Stimulated activated naive CD8-positive, alpha-beta T cell treated with anti-CD3 and anti-CD28 coated beads, Interleukin-15, Interleukin-2, amounts not matched to agents 100 ng/mL and 50 ng/mL, for 24 hours (primary cell): ENCODE data around the gene BCAR3.
A peak's percentile ranks its signal among the peaks of the same experiment; 100 is the strongest.
"Not testable (repeated sequence)": the region's sequence is repeated elsewhere in the genome, so short reads cannot be mapped to it uniquely, and the experiment has no call there.

Experiments used
- H3K27ac Mint-ChIP-seq: one replicate; pipeline ENCODE4 v1.8.0; 2021; ENCODE audit warnings: mild to moderate bottlenecking, mixed read lengths
- H3K27me3 Mint-ChIP-seq: one replicate; pipeline ENCODE4 v1.8.0; 2021; ENCODE audit warnings: mixed read lengths
- H3K36me3 Mint-ChIP-seq: one replicate; pipeline ENCODE4 v1.8.0; 2021; ENCODE audit warnings: low read depth, mixed read lengths
- H3K4me1 Mint-ChIP-seq: one replicate; pipeline ENCODE4 v1.8.0; 2021; ENCODE audit warnings: low read depth, mixed read lengths
- H3K4me3 Mint-ChIP-seq: one replicate; pipeline ENCODE4 v1.8.0; 2021; ENCODE audit warnings: mild to moderate bottlenecking, mixed read lengths
- H3K9me3 Mint-ChIP-seq: one replicate; pipeline ENCODE4 v1.8.0; 2021; ENCODE audit warnings: mixed read lengths

The BCAR3 gene

GRCh38 chr1:93685918-93686317, 4.3 kb upstream of the BCAR3 start:
- Mint-ChIP-seq H3K4me1 (peaks cover 5% of the 10 kb centered on the region), H3K9me3 (no peaks in the 10 kb centered on the region), H3K4me3 (no peak overlapping the region), H3K27ac (no peak overlapping the region), H3K27me3 (peaks cover 39% of the 10 kb centered on the region), H3K36me3 (no peaks in the 10 kb centered on the region)

- Mint-ChIP-seq H3K36me3 (no peaks in the 10 kb centered on the region), H3K4me1 (peaks cover 10% of the 10 kb centered on the region), H3K27ac (no peak overlapping the region), H3K9me3 (no peaks in the 10 kb centered on the region), H3K4me3 (no peak overlapping the region), H3K27me3 (peaks cover 42% of the 10 kb centered on the region)
Measured at GRCh38 chr1:93683234-93683633, 1.6 kb upstream of the BCAR3 start.

- Mint-ChIP-seq H3K27ac (peak overlapping the region; percentile 32), H3K9me3 (no peaks in the 10 kb centered on the region), H3K36me3 (no peaks in the 10 kb centered on the region), H3K27me3 (peaks cover 52% of the 10 kb centered on the region), H3K4me1 (peaks cover 10% of the 10 kb centered on the region), H3K4me3 (peak overlapping the region; percentile 82)
Measured at GRCh38 chr1:93681989-93682412, 364 bp upstream of the BCAR3 start.

GRCh38 chr1:93680420-93681100, 1.1 kb downstream of the BCAR3 start:
- Mint-ChIP-seq H3K27ac (no peak overlapping the region), H3K27me3 (peaks cover 46% of the 10 kb centered on the region), H3K9me3 (no peaks in the 10 kb centered on the region), H3K36me3 (no peaks in the 10 kb centered on the region), H3K4me1 (peaks cover 10% of the 10 kb centered on the region), H3K4me3 (peak overlapping the region; percentile 85)

GRCh38 chr1:93680076-93680419, 1.6 kb downstream of the BCAR3 start:
- Mint-ChIP-seq H3K27ac (no peak overlapping the region), H3K4me1 (peaks cover 10% of the 10 kb centered on the region)

GRCh38 chr1:93679546-93679945, 2.1 kb downstream of the BCAR3 start:
- Mint-ChIP-seq H3K4me1 (peaks cover 10% of the 10 kb centered on the region), H3K36me3 (no peaks in the 10 kb centered on the region), H3K27me3 (peaks cover 45% of the 10 kb centered on the region), H3K27ac (no peak overlapping the region), H3K4me3 (no peak overlapping the region), H3K9me3 (no peaks in the 10 kb centered on the region)

More at GRCh38 chr1:93680076-93680419, 1.6 kb downstream of the BCAR3 start:
- Mint-ChIP-seq H3K36me3 (no peaks in the 10 kb centered on the region), H3K27me3 (peaks cover 45% of the 10 kb centered on the region), H3K4me3 (peak overlapping the region; percentile 85), H3K9me3 (no peaks in the 10 kb centered on the region)

- Mint-ChIP-seq H3K4me3 (no peak overlapping the region), H3K27me3 (peaks cover 41% of the 10 kb centered on the region), H3K36me3 (no peaks in the 10 kb centered on the region), H3K27ac (no peak overlapping the region), H3K4me1 (peaks cover 10% of the 10 kb centered on the region), H3K9me3 (no peaks in the 10 kb centered on the region)
Measured at GRCh38 chr1:93678946-93679480, 2.6 kb downstream of the BCAR3 start.

GRCh38 chr1:93678491-93678890, 3.1 kb downstream of the BCAR3 start:
- H3K9me3 Mint-ChIP-seq: no peaks in the 10 kb centered on the region
- peaks cover 10% of the 10 kb centered on the region for H3K4me1 Mint-ChIP-seq
- H3K27me3 Mint-ChIP-seq: peaks cover 38% of the 10 kb centered on the region
- no peak overlapping the region for H3K4me3 Mint-ChIP-seq
- no peak overlapping the region for H3K27ac Mint-ChIP-seq
- no peaks in the 10 kb centered on the region for H3K36me3 Mint-ChIP-seq

GRCh38 chr1:93677729-93678128, 3.9 kb downstream of the BCAR3 start:
- peaks cover 31% of the 10 kb centered on the region for H3K27me3 Mint-ChIP-seq
- peaks cover 10% of the 10 kb centered on the region for H3K4me1 Mint-ChIP-seq
- H3K36me3 Mint-ChIP-seq: no peaks in the 10 kb centered on the region
- no peak overlapping the region for H3K4me3 Mint-ChIP-seq
- no peak overlapping the region for H3K27ac Mint-ChIP-seq
- no peaks in the 10 kb centered on the region for H3K9me3 Mint-ChIP-seq

- H3K9me3 Mint-ChIP-seq: no peaks in the 10 kb centered on the region
- H3K27ac Mint-ChIP-seq: no peak overlapping the region
- peaks cover 5% of the 10 kb centered on the region for H3K4me1 Mint-ChIP-seq
- no peaks in the 10 kb centered on the region for H3K36me3 Mint-ChIP-seq
- no peak overlapping the region for H3K4me3 Mint-ChIP-seq
- peaks cover 22% of the 10 kb centered on the region for H3K27me3 Mint-ChIP-seq
Measured at GRCh38 chr1:93676427-93676826, 5.2 kb downstream of the BCAR3 start.

- no peak overlapping the region for H3K27ac Mint-ChIP-seq
- H3K36me3 Mint-ChIP-seq: no peaks in the 10 kb centered on the region
- peaks cover 21% of the 10 kb centered on the region for H3K27me3 Mint-ChIP-seq
- H3K9me3 Mint-ChIP-seq: no peaks in the 10 kb centered on the region
- no peak overlapping the region for H3K4me3 Mint-ChIP-seq
- peaks cover 5% of the 10 kb centered on the region for H3K4me1 Mint-ChIP-seq
Measured at GRCh38 chr1:93675931-93676330, 5.7 kb downstream of the BCAR3 start.

GRCh38 chr1:93675271-93675670, 6.4 kb downstream of the BCAR3 start:
- H3K4me3 Mint-ChIP-seq: no peak overlapping the region
- H3K36me3 Mint-ChIP-seq: no peaks in the 10 kb centered on the region
- H3K4me1 Mint-ChIP-seq: no peaks in the 10 kb centered on the region
- no peaks in the 10 kb centered on the region for H3K9me3 Mint-ChIP-seq
- peaks cover 15% of the 10 kb centered on the region for H3K27me3 Mint-ChIP-seq
- H3K27ac Mint-ChIP-seq: no peak overlapping the region

- H3K4me3 Mint-ChIP-seq, H3K36me3 Mint-ChIP-seq, H3K4me1 Mint-ChIP-seq, H3K27ac Mint-ChIP-seq, H3K9me3 Mint-ChIP-seq: not testable (repeated sequence)
- peaks cover 14% of the 10 kb centered on the region for H3K27me3 Mint-ChIP-seq
Measured at GRCh38 chr1:93674071-93674470, 7.6 kb downstream of the BCAR3 start.

GRCh38 chr1:93673163-93673829, 8.3 kb downstream of the BCAR3 start:
- Mint-ChIP-seq H3K9me3 (no peaks in the 10 kb centered on the region), H3K27me3 (peaks cover 11% of the 10 kb centered on the region), H3K4me1 (no peaks in the 10 kb centered on the region), H3K36me3 (no peaks in the 10 kb centered on the region), H3K27ac (no peak overlapping the region), H3K4me3 (no peak overlapping the region)

GRCh38 chr1:93672477-93673162, 9.0 kb downstream of the BCAR3 start:
- H3K27me3 Mint-ChIP-seq: peaks cover 6% of the 10 kb centered on the region
- no peak overlapping the region for H3K27ac Mint-ChIP-seq
- no peaks in the 10 kb centered on the region for H3K36me3 Mint-ChIP-seq
- H3K4me3 Mint-ChIP-seq: no peak overlapping the region
- no peaks in the 10 kb centered on the region for H3K9me3 Mint-ChIP-seq
- no peaks in the 10 kb centered on the region for H3K4me1 Mint-ChIP-seq
